HuH-7.5 (cell line): ENCODE measurements around the gene DUSP18.
"Not testable (repeated sequence)": the region's sequence is repeated elsewhere in the genome, so short reads cannot be mapped to it uniquely, and the experiment has no call there.

Experiments used
- DNase-seq: peaks from one replicate; pipeline ENCODE4 v3.0.0; 2011; ENCODE audit warnings: low spot score

The DUSP18 gene

DNA sequence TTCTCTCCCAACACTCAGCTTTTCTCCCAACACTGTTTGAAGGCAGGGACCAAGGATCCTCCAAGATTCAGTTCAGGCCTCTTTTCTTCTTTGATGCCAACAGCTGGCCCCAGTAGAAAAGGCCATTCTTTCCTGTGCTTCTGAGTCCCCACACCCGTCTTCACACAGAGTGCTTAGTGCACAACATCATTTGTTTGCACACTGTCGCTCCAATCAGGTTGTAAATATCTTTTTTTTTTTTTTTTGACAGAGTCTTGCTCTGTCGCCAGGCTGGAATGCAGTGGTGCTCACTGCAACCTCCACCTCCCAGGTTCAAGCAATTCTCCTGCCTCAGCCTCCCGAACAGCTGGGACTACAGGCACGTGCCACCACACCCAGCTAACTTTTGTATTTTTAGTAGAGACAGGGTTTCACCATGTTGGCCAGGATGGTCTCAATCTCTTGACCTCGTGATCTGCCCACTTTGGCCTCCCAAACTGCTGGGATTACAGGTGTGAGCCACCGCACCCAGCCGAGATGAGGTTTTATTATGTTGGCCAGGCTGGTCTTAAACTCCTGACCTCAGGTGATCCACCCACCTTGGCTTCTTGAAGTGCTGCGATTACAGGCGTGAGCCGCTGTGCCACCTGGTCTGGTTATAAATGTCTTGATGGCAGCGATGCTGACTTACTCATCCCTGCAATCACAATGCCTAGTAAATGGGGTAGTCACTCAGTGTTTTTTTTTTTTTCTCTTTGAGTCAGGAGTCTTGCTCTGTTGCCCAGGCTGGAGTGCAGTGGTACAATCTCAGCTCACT is 12.4 kb upstream of the DUSP18 start:
- not testable (repeated sequence) for DNase-seq

DNA sequence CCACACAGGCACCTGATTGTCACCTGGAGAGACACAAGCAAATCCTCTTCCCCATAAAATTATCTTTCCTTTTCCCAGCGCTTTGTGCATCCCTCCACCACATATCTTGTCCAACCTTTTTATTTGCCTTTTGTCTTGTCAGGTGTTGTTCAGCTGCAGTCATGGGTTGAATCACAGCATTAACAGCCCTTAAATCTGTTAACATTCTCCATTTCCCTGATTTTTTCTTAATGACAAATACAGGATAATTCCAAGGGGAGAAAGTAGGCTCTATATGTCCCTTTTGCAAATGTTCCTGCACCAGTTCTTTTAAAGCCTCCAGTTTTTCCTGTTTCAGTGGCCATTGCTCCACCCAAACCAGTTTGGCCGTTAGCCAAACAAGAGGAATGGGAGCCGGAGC is 8.9 kb upstream of the DUSP18 start:
- DNase-seq, result not testable (repeated sequence)

DNA sequence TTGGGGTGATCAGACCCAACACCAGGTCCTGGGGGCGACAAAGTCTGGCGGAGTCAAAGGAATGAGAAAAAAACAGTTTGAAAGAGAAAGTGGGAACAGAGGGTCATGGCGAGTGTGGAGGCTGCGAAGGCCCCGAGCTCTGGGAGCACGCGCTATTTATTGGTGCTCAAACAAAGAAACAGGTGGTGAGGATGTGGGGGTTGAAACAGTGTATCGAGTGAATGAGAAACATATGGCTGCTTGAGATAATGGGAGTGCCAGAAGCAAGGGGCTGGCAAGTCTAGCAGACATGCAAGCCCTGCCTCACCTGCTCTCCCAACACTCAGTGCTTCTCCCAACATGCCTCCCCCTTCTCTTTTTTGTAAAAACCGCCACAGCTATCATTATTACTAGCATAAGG is 7.8 kb upstream of the DUSP18 start:
- DNase-seq, result no peak

DNA sequence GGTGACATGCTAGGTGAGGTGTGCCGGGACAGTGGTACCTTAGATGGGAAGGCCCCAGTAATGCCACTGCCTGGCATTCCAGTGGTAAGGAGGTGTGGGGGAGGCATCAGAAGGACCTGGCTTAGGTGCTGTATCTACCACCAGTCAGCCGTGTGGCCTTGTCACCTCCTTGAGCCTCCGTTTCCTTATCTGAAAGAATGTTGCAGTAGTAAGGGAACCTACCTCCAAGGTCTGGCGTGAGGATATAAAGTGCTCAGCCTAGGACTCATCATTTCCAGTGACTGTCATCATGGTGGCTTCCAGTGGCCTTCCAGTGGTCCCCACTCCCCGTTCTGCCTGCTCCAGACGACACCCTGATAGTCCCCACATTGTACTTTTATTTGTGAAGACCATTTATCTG is 6.8 kb upstream of the DUSP18 start:
- DNase-seq, result no peak

DNA sequence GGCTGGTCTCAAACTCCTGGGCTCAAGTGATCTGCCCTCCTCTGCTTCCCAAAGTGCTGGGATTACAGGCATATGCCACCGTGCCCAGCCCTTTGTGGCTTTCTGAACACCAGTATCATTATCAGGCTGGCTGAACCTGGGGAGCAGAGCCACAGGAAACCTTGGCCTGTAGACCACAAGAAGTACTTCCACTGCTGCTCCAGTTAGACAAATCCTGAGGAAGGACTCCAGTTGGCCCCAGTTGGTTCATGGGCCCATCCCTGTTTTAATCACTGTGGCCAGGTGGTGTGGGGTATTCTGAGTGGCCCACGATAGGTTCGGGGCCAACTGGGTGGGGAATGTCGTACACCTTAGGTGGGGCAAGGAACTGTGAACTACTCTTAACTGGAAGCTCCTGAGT is 5.5 kb upstream of the DUSP18 start:
- DNase-seq, result no peak

DNA sequence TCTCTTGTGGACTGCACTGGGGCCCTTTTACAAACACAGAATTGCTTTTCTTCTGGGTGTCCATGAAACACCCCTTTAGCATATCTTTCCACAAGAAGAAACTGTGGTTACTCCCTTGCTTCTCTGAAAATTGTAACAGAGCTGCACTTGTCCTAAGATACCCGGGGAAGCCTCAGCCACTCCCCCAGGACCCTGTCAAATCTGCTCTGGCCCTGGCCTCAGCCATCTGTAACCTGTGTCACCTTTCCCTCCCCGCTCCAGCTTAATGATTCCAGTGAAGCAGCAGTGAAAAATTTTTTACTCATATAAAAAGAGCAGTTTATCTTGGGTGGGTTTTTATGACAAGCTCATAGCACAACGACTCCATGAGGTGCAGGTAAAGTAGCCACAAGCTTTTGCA is 3.4 kb upstream of the DUSP18 start:
- no peak for DNase-seq

DNA sequence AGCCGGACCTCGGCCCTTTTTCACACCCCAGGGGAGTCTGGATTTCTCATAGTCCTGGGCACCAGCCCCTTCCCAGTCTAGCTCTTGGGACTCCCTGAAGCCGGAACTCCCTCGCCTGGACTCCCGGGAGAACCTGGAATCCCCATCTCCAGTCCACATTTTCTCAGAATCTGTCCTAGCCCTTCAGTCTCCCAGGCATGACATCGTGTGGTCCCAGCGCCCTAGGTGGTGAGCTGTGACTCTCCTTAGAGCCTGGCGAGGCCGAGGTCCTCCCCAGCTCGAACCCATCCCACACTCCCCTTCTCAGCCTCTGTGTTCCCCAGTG is 673 bp upstream of the DUSP18 start:
- DNase-seq, result peak; percentile 43

DNA sequence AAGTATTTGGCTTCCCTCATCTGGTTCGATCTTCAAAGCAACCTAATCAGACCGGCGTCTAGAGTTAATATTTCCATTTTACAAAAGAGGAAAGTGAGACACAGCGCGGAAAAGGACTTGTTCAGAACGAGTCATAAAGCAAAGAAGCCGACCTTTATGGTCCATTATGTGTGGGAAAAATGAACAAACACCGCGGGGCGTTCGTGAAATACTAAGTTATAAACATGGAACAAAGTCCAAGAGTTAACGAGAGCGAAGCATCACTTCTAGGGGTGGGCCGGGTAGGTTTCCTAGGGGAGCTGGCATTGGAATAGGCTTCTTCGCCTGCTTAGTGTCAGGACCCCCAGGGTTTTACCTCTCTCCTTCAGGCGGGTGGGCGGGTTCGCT is 575 bp downstream of the DUSP18 start:
- no peak for DNase-seq

DNA sequence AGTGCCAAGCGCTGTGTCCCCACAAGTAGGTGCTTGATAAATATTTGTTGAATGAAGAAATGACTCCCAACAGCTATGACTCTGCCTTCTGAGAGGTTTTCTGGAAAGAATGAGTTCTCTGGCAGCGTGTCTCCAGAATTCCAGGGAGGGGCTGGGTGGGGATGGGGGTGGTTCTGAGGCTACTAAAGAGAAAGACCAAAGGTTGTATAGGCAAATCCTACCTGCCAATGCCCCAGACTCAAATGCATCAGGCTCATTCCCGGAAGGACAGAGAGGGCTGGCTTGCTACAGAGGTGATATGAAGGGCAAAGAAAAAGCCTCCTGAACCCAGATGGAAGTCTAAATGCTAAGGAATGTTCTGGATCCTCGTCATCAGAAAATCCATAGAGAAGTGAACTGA is 1.9 kb downstream of the DUSP18 start:
- no peak for DNase-seq

DNA sequence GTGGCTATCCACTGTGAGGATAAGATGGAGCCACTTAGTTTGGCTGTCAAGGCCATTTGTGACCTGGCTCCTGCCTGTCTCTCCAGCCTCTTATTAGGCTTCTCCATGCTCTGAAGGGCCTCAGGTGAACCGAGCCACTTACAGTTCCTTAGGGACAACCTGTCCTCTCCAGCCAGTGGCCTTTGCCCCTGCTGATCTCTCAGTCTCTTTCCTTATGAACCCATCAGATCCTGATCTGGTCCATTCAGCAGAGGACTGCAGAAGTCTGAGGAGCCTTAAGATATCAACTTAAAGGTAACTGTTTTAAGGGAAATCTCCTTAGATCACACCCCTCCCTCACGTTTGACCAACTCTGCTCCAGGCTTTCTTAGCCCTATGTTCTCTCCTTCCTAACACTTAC is 2.4 kb downstream of the DUSP18 start:
- DNase-seq, result no peak

DNA sequence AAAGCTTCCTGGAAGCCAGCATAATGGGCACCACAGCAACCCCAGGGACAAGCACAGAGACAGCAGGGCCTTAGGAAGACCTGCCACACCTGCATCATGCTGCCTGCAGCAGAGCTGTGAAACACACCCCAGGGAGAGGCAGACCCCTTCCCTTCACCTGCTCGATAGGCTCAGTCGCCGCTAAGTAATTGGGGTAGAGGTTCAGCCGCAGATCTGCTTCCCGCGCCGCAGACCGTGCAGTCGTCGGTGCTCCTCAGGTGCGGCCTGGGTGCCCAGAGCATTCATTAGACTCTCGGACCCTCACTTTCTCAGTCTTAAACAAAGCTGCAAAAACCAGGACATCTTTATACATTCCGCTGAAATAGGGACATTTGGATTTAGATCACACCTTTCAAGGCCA is 2.9 kb downstream of the DUSP18 start:
- no peak for DNase-seq

DNA sequence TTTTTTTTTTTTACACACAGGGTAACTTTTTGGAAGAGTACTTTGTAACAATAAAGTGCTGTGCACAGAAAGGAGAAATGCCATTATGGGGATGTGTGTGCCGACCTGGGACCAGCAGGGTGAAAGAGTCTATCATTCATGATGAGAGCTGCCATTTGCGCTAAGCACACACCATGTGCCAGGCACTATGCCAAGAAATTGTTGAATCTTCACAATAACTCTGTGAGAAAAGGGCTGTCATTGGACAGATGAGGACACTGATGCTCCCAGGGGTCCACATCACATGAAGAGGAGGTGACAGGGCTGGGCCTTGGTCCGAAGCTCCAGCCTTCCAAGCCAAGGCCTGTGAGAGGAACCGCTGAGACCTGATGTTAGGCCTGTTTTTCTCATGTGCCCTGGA is 5.6 kb downstream of the DUSP18 start:
- no peak for DNase-seq

DNA sequence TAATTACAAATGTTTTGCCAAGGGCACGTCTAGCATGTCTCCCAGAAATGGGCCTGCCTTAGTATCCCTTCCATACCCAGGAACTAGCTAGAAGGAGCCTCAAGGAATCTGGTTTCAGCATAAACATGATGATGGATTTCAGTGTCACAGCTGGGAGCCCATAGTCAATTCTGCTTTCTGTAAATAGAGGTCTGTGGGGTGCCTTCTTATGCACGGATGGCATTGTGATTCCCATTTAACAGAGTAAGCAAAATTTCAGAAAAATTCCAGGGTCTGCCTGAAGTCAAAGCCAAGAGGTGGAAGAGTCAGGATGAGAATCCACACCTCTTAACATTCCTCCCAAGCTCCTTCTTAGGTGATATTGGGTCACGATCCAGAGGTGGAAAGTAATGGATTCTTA is 12.1 kb downstream of the DUSP18 start:
- no peak for DNase-seq

DNA sequence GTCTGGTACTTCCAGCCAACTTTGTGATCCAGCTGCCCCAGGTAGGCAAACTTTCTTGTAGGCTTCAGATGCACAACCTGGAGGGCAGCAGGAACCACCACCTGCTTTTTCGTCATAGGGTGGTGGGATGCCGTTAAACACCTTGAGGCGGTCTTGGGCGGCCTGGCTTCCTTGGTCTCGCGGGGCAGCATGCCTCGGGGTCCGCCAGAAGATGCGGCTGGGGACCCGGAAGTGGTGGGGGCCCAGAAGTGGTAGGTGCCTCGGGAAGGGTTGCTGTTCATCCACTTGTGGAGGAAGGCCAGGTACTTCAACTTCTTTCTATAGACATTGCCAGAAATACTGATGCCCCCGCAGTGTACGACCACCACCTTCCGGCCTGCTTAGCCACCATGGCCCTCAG is 13.3 kb downstream of the DUSP18 start:
- no peak for DNase-seq

DNA sequence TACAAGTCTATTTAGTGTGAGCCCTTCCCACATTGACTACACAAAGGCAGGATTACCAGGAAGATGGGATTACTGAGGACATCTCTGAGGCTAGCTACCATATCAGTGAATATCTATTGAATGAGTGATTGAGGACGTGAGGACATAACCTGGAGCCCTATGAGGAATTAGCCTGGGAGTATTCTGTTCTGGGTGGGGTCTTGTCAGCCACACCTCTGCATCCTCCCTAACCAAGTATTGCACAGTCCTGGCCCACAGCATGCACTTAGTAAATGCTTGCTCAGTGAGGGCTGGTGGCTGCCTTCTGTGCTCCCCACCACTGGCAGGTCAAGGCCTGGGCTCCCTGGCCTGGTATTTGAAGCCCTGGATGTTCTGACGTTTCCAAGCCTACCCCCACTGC is 14.8 kb downstream of the DUSP18 start:
- DNase-seq, result no peak

DNA sequence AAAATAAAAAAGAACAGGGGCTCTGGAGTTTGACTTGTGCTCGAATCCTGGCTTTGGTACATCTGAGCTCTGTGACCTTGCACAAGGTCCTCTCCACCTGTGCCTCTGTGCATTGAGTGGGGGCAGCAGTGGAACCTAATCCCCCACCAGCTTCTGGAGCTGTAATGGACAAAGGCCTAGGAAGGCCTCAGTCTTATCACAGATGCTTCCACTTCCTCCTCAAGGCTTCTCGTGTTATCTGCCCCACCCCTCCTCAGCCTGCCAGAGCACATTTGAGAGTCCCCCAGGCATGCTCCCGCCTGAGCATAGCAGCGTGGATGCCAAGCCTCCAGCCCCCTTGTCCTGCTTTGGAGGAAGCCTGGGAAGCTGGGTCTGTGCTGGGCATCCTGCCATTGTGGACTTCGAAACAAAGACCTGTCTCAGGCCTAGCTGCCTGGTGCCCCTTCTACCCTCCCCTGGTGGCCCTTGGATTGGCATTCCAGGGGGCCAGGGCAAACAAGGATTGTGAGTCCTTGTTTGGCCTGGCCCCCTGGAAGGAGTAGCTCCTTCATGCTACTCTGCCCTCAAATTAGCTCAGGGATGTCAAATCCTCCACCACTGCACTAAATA is 17.1 kb downstream of the DUSP18 start:
- no peak for DNase-seq

DNA sequence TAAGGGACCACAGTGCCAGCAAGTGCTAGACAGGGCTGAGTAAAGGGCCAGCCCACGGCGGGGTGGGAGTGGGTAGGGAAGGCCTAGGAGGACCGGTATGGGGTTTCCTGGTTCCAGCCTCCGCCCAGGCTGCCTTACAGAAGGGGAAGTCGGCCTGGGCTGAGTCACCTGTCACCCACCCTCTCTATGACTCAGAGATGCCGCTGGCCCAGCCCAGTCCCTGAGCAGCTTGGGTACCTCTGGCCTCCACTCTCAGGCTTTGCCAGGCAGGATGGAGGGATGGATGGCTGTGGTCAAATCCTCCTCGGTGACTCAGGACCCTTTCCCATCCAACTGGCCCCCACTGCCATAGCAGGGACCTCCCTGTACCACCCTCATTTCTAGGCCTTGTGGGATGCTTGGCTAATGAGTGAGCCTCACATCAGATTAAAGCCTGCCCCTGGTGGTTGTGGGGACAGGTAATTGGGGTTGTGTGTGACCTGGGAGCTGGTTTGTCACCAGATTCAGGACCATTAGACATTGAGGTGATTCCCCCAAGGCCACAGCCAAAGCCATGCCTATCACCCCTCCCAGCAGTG is 18.2 kb downstream of the DUSP18 start:
- no peak for DNase-seq

DNA sequence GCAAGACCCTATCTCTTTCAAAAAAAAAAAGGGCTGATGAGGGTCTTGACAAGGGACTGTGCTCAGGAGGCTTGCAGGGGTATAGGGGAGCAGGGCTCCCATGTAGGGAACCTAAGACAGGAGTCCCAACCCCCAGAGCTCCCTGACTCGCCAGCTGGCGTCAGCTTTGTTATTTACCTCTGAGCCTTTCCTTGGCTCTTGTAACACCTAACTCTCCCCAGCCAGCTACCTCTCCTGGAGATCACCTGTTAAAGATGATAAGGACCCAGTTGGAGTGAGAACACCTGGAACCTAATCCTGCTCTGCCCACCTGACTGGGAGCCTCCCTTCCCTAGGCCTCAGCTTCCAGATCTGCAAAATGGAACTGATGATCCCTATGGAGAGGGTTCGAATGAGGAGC is 18.9 kb downstream of the DUSP18 start:
- no peak for DNase-seq

DNA sequence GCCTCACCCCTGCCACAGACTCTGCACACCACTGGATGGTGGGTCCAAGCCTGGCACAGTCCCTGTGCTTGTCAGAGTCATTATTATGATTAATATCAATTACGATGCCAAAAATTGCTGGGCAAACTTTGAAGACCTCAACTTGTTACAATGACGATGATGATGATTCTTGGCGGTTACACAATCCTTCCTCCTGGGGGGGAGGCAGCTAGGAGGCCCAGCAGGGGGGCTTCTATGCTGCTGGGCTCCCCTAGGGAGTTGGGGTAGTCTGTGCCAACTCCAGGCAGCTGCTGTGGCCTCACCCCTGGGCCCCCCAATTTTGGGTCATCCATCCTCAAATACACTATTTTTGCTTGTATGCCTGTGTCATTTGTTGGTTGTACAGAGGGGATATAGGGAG is 20.1 kb downstream of the DUSP18 start:
- DNase-seq, result no peak

DNA sequence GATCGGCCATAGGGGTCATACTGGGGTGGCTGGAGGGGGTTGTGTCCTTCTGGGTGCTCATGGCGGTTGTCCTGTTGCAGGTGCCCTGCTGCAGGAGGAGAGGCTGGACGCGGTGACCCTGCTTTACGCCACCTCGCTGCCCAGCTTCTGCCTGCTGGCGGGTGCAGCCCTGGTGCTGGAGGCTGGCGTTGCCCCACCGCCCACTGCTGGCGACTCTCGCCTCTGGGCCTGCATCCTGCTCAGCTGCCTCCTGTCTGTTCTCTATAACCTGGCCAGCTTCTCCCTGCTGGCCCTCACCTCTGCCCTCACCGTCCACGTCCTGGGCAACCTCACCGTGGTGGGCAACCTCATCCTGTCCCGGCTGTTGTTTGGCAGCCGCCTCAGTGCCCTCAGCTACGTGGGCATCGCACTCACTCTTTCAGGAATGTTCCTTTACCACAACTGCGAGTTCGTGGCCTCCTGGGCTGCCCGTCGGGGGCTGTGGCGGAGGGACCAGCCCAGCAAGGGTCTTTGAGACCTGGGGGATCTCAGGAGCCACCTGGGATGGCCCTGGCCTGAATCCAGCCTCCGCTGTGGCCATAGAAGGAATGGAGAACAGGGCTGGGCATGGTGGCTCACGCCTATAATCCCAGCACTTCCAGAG is 21.0 kb downstream of the DUSP18 start:
- no peak for DNase-seq

DNA sequence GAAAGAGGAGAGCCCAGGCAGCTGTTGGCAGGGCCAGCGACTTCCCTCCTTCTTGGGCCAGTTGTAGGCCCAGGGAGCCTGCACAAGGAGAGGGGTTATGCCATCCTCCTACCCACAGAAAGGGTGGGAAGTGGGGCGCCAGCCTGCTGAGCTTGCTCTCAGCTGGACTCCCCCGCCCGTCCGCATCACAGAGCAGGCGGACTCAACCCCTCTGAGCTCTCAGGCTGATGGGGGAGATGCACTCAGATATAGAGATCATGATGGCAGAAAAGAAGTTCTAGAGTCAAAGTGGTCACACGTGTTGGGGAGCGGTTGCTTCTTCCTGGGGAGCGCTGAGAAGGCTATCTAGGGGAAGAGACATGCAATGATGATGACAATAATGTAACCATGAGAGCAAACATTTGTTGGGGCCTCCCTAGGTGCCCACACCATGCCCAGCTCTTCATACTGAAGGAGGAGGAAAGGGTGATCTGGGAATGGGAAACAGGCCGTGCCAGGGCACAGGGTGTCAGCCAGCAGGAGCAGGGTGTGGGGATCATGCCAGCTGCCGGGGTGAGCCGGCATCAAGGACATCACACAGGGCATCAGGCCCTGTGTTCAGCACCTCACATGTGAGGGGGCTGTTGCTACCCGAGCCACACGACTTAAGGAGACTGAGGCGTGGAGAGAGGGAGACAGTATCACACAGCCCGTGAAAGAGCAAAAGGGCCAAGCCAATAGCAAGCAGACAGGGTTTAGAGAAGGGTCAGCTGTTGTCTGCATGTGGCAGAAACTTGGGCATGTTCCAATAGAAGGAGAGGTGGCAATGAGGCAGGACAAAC is 24.4 kb downstream of the DUSP18 start:
- no peak for DNase-seq

DNA sequence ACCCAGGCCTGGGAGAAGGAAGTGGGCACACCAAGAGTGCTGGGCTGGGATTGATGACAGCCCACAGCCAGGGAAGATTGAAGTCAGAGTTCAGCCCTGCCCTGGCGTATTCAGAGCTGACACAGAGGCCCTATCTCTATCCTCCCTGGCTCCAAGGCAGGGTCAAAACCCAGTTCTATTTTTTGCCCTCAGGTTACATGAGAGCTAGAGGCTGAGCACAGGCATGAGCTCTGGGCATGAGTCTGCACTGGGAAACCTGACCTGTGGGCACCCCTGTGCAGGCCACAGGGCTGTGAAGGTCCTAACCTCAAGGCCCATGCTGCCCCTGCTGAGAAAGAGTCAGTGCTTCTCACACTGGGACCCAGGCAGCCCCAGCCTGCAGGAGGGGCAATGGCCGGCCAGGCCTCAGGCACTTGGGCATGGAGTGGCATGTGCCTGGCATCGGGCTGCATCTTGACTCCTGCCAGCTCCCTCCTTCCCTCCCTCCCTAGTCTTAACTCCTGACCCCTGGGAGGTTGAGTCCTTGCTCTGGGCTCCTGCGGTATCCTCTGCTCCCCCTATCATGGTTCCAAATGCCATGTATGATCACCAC is 26.7 kb downstream of the DUSP18 start:
- DNase-seq, result no peak
